ENCODE results near the gene TRAF2.

DNA sequence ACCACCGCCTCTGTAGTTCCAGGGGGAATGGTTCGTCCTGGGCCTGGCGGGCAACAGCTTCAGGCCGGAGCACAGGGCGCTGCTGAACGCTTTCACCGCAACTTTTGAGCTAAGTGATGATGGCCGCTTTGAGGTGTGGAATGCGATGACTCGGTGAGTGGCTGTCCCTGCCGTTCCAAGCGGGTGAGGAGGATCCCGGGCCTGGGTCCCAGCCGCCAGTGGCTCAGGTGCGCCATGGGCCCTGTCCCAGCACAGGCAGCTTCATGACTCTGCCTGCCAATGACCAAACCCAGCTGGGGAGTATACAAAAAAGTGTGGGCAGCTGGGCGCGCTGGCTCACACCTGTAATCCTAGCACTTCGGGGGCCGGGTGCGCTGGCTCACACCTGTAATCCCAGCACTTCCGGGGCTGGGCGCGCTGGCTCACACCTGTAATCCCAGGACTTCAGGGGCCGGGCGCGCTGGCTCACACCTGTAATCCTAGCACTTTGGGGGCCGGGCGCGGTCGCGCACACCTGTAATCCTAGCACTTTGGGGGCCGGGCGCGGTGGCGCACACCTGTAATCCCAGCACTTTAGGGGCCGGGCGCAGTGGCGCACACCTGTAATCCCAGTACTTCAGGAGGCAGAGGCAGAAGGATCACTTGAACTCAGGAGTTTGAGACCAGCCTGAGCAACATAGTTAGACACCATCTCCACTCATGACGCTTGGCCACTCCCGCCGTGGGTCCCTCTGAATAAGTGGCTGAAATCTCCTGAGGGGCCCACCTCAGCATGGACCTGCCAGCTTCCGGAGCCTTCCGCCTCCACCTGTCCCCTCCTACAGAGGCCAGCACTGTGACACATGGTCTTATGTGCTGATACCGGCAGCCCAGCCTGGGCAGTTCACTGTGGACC lies 66.8 kb downstream of the TRAF2 start:
- TF ChIP-seq, protein P1, sequence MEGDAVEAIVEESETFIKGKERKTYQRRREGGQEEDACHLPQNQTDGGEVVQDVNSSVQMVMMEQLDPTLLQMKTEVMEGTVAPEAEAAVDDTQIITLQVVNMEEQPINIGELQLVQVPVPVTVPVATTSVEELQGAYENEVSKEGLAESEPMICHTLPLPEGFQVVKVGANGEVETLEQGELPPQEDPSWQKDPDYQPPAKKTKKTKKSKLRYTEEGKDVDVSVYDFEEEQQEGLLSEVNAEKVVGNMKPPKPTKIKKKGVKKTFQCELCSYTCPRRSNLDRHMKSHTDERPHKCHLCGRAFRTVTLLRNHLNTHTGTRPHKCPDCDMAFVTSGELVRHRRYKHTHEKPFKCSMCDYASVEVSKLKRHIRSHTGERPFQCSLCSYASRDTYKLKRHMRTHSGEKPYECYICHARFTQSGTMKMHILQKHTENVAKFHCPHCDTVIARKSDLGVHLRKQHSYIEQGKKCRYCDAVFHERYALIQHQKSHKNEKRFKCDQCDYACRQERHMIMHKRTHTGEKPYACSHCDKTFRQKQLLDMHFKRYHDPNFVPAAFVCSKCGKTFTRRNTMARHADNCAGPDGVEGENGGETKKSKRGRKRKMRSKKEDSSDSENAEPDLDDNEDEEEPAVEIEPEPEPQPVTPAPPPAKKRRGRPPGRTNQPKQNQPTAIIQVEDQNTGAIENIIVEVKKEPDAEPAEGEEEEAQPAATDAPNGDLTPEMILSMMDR (conservative IDR thresholded peaks at IDR 0.05; ENCODE audit: low read depth, low read length) = no peak
- TF ChIP-seq EZH2 (IDR thresholded peaks at IDR 0.05; ENCODE audit: borderline replicate concordance, low read depth, low read length, poor library complexity, severe bottlenecking) = no peak
